Testis (tissue), 2 donors: ENCODE measurements around the gene LAMB4.

Source experiments
- CTCF ChIP-seq, 3 experiments: fragments of 450-650 bp in 2 of 3; fragments of 200-600 bp in 1 of 3; sonication (generic) in 1 of 3; IDR thresholded peaks; one replicate each; pipeline ENCODE4 v1.5.1; 2016 to 2019; ENCODE audit warnings: antibody characterized with exemption in 3 of 3, mild to moderate bottlenecking in 2 of 3, moderate library complexity in 1 of 3
- POLR2A ChIP-seq: fragments of 450-650 bp; IDR thresholded peaks from one replicate; pipeline ENCODE4 v1.6.1; 2017; ENCODE audit warnings: antibody characterized with exemption, mild to moderate bottlenecking, moderate library complexity

- TF ChIP-seq CTCF (IDR thresholded peaks at IDR 0.05) (no peak), POLR2A (no peak)
Measured at GRCh38 chr7:108120933-108121332, 9.2 kb downstream of the LAMB4 start.
